GM06990 (cell line): ENCODE measurements around the gene OR2V2.
"Not testable (repeated sequence)": the region's sequence is repeated elsewhere in the genome, so short reads cannot be mapped to it uniquely, and the experiment has no call there.

Experiments
- DNase-seq: peaks from one replicate; pipeline ENCODE4 v3.0.0-alpha.2; 2011; ENCODE audit not compliant: insufficient read length; ENCODE audit errors: extremely low read depth
- H3K27me3 ChIP-seq: replicated peaks from 2 replicates; pipeline ENCODE4 v1.6.0; 2011; ENCODE audit warnings: low read length; ENCODE audit not compliant: control insufficient read depth, insufficient read depth
- H3K36me3 ChIP-seq: 2 replicates; pipeline ENCODE4 v1.5.1; 2011; ENCODE audit warnings: low read length; ENCODE audit not compliant: control insufficient read depth, insufficient read depth
- H3K4me3 ChIP-seq: replicated peaks from 2 replicates; pipeline ENCODE4 v1.5.1; 2011; ENCODE audit warnings: low read depth, mild to moderate bottlenecking, control low read depth, low read length
- CTCF ChIP-seq: IDR thresholded peaks from 2 replicates; pipeline ENCODE4 v1.5.1; 2011; ENCODE audit warnings: low read length, control low read depth, mild to moderate bottlenecking, inconsistent platforms; ENCODE audit not compliant: insufficient read depth, poor library complexity, severe bottlenecking

OR2V2 gene

GRCh38 chr5:181127907-181128626 lies 19.3 kb upstream of the OR2V2 start:
- H3K36me3 ChIP-seq, result no peaks in the 10 kb centered on the region
- no peak overlapping the region for H3K4me3 ChIP-seq
- no peaks in the 10 kb centered on the region; the same call in 1 of the 2 replicates for H3K27me3 ChIP-seq
- no peak for TF ChIP-seq CTCF
- DNase-seq, result no peak

GRCh38 chr5:181129601-181130000 lies 17.8 kb upstream of the OR2V2 start:
- Histone ChIP-seq H3K36me3 (no peaks in the 10 kb centered on the region), H3K4me3 (no peak overlapping the region), H3K27me3 (no peaks in the 10 kb centered on the region; the same call in 1 of the 2 replicates)
- TF ChIP-seq CTCF, result no peak
- no peak for DNase-seq

- H3K36me3 ChIP-seq, H3K27me3 ChIP-seq, DNase-seq, H3K4me3 ChIP-seq: not testable (repeated sequence)
These were observed 17.3 kb upstream of the OR2V2 start for GRCh38 chr5:181130081-181130480.

- Histone ChIP-seq H3K27me3 (no peaks in the 10 kb centered on the region; the same call in 1 of the 2 replicates), H3K36me3 (no peaks in the 10 kb centered on the region)
- TF ChIP-seq CTCF, result no peak
These were observed 16.4 kb upstream of the OR2V2 start, which contains the start of gene OR2V1 for GRCh38 chr5:181130832-181131496. Gene OR2V1 (minus strand): TSS chr5:181131169. CDS start chr5:181125304, 5,865 bp downstream.

GRCh38 chr5:181131514-181131913 lies 15.9 kb upstream of the OR2V2 start:
- H3K36me3 ChIP-seq, result no peaks in the 10 kb centered on the region
- no peak overlapping the region for H3K4me3 ChIP-seq
- no peaks in the 10 kb centered on the region; the same call in 1 of the 2 replicates for H3K27me3 ChIP-seq
- no peak for DNase-seq
- no peak for TF ChIP-seq CTCF

More at GRCh38 chr5:181130832-181131496, 16.4 kb upstream of the OR2V2 start, which contains the start of gene OR2V1:
- DNase-seq, result no peak
- no peak within 1 kb of the TSS for H3K4me3 ChIP-seq

GRCh38 chr5:181133083-181133482 lies 14.3 kb upstream of the OR2V2 start:
- no peak for TF ChIP-seq CTCF
- Histone ChIP-seq H3K27me3 (no peaks in the 10 kb centered on the region; the same call in 1 of the 2 replicates), H3K36me3 (no peaks in the 10 kb centered on the region), H3K4me3 (no peak overlapping the region)
- no peak for DNase-seq
